ENCODE data around the gene SERTAD2. TPM values are rescaled to one million over a fixed set of nuclear protein-coding genes. Genes with fewer than 3 reads are reported as not detected.

Gene SERTAD2, protein sequence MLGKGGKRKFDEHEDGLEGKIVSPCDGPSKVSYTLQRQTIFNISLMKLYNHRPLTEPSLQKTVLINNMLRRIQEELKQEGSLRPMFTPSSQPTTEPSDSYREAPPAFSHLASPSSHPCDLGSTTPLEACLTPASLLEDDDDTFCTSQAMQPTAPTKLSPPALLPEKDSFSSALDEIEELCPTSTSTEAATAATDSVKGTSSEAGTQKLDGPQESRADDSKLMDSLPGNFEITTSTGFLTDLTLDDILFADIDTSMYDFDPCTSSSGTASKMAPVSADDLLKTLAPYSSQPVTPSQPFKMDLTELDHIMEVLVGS
- total RNA-seq (10 to 100 TPM; 50.5 to 54.1 TPM), total RNA-seq (10.3 to 86.5 (median 28.3) reads per million in 172 experiments)
- polyA plus RNA-seq (2013, experiment 1 of 2): 22.5 TPM
- 29.7 TPM for polyA plus RNA-seq (2013, experiment 2 of 2)

DNA sequence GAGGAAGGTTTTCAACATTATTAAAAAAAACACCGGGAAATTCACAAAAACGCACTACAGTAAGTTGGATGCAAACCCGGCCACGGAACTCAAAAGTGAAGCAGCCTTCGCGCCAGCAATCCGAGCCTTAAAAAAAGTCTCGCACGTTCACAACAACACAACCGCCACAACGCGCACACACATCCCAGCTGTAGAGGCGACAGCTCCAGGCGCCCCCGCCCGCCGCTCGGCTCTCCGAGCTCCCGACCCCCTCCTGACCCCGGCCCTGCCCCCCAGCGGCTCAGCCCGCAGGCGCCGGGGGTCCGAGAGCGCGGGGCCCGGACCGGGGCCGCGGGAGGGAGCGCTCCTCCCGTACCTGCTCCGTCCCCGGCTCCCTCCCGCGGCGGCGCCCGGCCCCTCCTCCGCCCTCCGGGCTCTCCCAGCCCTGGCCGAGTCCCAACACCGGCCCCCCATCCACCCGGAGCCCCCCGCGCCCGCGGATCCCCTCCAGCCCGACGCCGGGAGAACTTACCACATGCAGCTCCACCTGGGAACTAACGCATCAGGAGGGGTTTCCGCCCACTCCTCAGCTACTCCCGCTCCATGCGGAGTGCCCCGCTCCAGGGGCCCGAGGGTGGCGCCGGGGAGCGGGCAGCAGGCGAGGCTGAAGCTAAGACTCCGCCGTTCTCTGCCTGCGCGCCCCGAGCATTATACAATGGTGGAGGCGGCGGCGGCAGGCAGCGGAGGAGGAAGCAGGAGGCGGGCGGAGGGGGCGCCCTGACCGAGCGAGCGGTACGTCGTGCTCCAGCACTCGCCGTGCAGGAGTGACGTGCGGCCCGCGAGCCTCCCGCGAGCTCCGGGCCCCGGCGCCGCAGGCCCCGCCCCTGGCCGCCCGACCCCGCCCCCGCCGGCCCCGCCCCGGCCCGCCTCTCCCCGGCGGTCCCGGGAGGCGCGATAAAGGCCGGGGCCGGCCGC lies at the start of gene SERTAD2:
SERTAD2 (minus strand) TSS at position 805 of the 954 bp plus-strand sequence. CDS start 17,042 bp downstream, outside the sequence.
- ChIA-PET CTCF (interaction anchor here (0.6 to 7.1 kb wide), 18 partner anchors 8 to 322 kb away, joined by 3 to 49 read pairs (median 6); partner anchors contain the start of gene AFTPH), POLR2A (interaction anchor here (0.6 to 12.6 kb wide), 56 partner anchors 9 to 812 kb away, joined by 3 to 395 read pairs (median 6); partner anchors contain the start of genes ACTR2, AFTPH, CEP68 and RAB1A)
- TF ChIP-seq, protein P1, sequence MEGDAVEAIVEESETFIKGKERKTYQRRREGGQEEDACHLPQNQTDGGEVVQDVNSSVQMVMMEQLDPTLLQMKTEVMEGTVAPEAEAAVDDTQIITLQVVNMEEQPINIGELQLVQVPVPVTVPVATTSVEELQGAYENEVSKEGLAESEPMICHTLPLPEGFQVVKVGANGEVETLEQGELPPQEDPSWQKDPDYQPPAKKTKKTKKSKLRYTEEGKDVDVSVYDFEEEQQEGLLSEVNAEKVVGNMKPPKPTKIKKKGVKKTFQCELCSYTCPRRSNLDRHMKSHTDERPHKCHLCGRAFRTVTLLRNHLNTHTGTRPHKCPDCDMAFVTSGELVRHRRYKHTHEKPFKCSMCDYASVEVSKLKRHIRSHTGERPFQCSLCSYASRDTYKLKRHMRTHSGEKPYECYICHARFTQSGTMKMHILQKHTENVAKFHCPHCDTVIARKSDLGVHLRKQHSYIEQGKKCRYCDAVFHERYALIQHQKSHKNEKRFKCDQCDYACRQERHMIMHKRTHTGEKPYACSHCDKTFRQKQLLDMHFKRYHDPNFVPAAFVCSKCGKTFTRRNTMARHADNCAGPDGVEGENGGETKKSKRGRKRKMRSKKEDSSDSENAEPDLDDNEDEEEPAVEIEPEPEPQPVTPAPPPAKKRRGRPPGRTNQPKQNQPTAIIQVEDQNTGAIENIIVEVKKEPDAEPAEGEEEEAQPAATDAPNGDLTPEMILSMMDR (IDR thresholded peaks at IDR 0.05): peak; percentile 27
- Histone ChIP-seq H3K36me3 (ENCODE audit: insufficient read depth, low read length) (no peaks in the 10 kb centered on the region), H3K27me3 (ENCODE audit: control insufficient read depth in 1 of 2, insufficient read depth in 2 of 2, low read length in 2 of 2) (no peaks in the 10 kb centered on the region), H3K9me3 (ENCODE audit: control insufficient read depth in 1 of 2, insufficient read depth in 1 of 2, low read length in 2 of 2) (no peaks in the 10 kb centered on the region), H3K4me1 (ENCODE audit: insufficient read depth, low read length) (peaks cover 38% of the 10 kb centered on the region), H3K27ac (ENCODE audit: low read depth in 1 of 2, low read length in 2 of 2) (peak within 1 kb of the TSS; percentile 82 to 94), H3K4me3 (ENCODE audit: low read length) (peak within 1 kb of the TSS; percentile 91)
- no peaks in the 10 kb centered on the region for H3K9me3 Mint-ChIP-seq
- peaks cover 15% of the 10 kb centered on the region for H3K36me3 Mint-ChIP-seq (ENCODE audit: low read depth)
- H3K27ac Mint-ChIP-seq: peak within 1 kb of the TSS; percentile 91
- DNase-seq (peak; percentile 73 to 96 (median 86)), ATAC-seq (ENCODE audit: poor library complexity) (peak; percentile 87)
- peak within 1 kb of the TSS; percentile 94 for H3K4me3 Mint-ChIP-seq
- intact Hi-C loops (cut with DNase I, micrococcal nuclease): loop anchor here (1.0 to 10.0 kb wide), 3 partner anchors 77 to 401 kb away; partner anchors contain the start of gene CEP68 (in 1 of the 2)
- H3K27me3 Mint-ChIP-seq: no peaks in the 10 kb centered on the region
- peaks cover 84% of the 10 kb centered on the region for H3K4me1 Mint-ChIP-seq (ENCODE audit: low read depth)

DNA sequence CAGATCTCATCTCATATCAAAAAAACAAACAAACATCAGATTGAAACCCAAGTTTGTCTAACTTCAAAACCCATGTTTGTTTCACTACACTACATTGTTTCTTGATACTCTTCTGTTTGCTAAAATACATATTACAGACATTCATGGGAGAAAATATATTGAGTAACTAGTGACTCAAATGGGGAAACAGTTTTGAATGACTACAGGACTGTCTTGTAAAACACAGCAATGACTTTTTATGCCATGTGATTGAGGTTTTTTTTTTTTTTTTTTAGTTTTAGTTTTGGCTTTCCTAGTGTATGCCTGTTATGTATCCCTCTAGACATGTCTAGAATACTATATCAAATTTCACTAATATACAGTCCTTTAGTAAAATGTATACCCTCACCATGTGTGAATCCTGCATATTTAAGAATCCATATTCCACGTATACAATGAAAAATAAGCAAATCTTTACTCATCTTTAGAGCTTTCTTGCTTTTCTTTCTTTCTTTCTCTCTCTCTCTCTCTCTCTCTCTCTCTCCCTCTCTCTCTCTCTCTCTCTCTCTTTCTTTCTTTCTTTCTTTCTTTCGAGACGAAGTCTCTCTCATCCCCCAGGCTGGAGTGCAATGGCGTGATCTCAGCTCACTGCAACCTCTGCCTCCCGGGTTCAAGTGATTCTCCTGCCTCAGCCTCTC lies 46.6 kb upstream of the SERTAD2 start:
- no peaks in the 10 kb centered on the region for H3K27me3 Mint-ChIP-seq
- no peaks in the 10 kb centered on the region for H3K36me3 Mint-ChIP-seq (ENCODE audit: low read depth)
- POLR2A ChIA-PET: interaction anchor here (1.0 kb wide), 1 partner anchor 47 kb away, joined by 3 read pairs; the partner anchor contains the start of gene SERTAD2
- no peak overlapping the region for H3K27ac Mint-ChIP-seq
- TF ChIP-seq, protein P1 (IDR thresholded peaks at IDR 0.05): no peak
- no peaks in the 10 kb centered on the region for H3K27me3 ChIP-seq (ENCODE audit: control insufficient read depth in 1 of 2, insufficient read depth in 2 of 2, low read length in 2 of 2)
- intact Hi-C loops (cut with DNase I, micrococcal nuclease): no loop called here
- peak in 2 of 14 experiments; percentile 31 to 41 for DNase-seq
- no peak overlapping the region for H3K4me3 Mint-ChIP-seq
- H3K27ac ChIP-seq (ENCODE audit: low read depth in 1 of 2, low read length in 2 of 2): no peak overlapping the region
- H3K9me3 Mint-ChIP-seq: no peaks in the 10 kb centered on the region
- CTCF ChIA-PET: no interaction called here
- ATAC-seq (ENCODE audit: poor library complexity): no peak
- H3K4me3 ChIP-seq (ENCODE audit: low read length): no peak overlapping the region
- peaks cover 49% of the 10 kb centered on the region for H3K4me1 Mint-ChIP-seq (ENCODE audit: low read depth)
- H3K4me1 ChIP-seq (ENCODE audit: insufficient read depth, low read length): peaks cover 16% of the 10 kb centered on the region
- H3K36me3 ChIP-seq (ENCODE audit: insufficient read depth, low read length): no peaks in the 10 kb centered on the region
- H3K9me3 ChIP-seq (ENCODE audit: control insufficient read depth in 1 of 2, insufficient read depth in 1 of 2, low read length in 2 of 2): no peaks in the 10 kb centered on the region

DNA sequence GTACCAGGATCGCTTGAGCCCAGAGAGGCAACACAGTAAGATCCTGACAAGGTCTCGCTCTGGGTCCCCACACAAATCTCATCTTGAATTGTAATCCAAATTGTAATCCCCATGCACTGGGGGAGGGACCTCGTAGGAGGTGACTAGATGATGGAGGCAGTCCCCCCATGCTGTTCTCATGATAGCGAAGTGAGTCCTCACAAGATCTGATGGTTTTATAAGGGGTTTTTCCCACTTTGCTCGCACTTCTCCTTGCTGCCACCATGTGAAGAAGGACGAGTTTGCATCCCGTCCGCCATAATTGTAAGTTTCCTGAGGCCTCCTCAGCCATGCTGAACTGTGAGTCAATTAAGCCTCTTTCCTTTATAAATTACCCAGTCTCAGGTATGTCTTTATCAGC lies 46.0 kb upstream of the SERTAD2 start:
- POLR2A ChIA-PET: no interaction called here
- ATAC-seq (ENCODE audit: poor library complexity) (peak; percentile 37), DNase-seq (peak in 3 of 14 experiments; percentile 33 to 74 (median 73))
- intact Hi-C loops (cut with DNase I, micrococcal nuclease): no loop called here
- Histone ChIP-seq H3K9me3 (ENCODE audit: control insufficient read depth in 1 of 2, insufficient read depth in 1 of 2, low read length in 2 of 2) (no peaks in the 10 kb centered on the region), H3K36me3 (ENCODE audit: insufficient read depth, low read length) (no peaks in the 10 kb centered on the region), H3K27me3 (ENCODE audit: control insufficient read depth in 1 of 2, insufficient read depth in 2 of 2, low read length in 2 of 2) (no peaks in the 10 kb centered on the region), H3K4me1 (ENCODE audit: insufficient read depth, low read length) (peaks cover 16% of the 10 kb centered on the region), H3K4me3 (ENCODE audit: low read length) (no peak overlapping the region), H3K27ac (ENCODE audit: low read depth in 1 of 2, low read length in 2 of 2) (no peak overlapping the region)
- TF ChIP-seq, protein P1 (IDR thresholded peaks at IDR 0.05): no peak
- CTCF ChIA-PET: no interaction called here
- Mint-ChIP-seq H3K36me3 (ENCODE audit: low read depth) (no peaks in the 10 kb centered on the region), H3K9me3 (no peaks in the 10 kb centered on the region), H3K27me3 (no peaks in the 10 kb centered on the region), H3K27ac (no peak overlapping the region), H3K4me1 (ENCODE audit: low read depth) (peaks cover 49% of the 10 kb centered on the region), H3K4me3 (no peak overlapping the region)
